Cardiac muscle cell (in vitro differentiated cells and primary cell): ENCODE data around the gene MARCHF7. TPM values are rescaled to one million over a fixed set of nuclear protein-coding genes. Genes with fewer than 3 reads are reported as not detected.
"Not testable (repeated sequence)": the region's sequence is repeated elsewhere in the genome, so short reads cannot be mapped to it uniquely, and the experiment has no call there.

Experiments
- DNase-seq, 2 donors: peaks; one replicate each; pipeline versions ENCODE4 v3.0.0 to v3.0.0-alpha.2; 2010 to 2017; ENCODE audit warnings: low read depth in 1 of 2, low spot score in 1 of 2
- H3K27ac ChIP-seq: fragments of 200-600 bp; sonication (generic); 2 replicates; pipeline ENCODE4 v1.5.1; 2016
- H3K27me3 ChIP-seq: fragments of 200-600 bp; sonication (generic); 2 replicates; pipeline ENCODE4 v1.6.0; 2016; ENCODE audit warnings: control low read depth
- H3K36me3 ChIP-seq: fragments of 200-600 bp; sonication (generic); 2 replicates; pipeline ENCODE4 v1.5.1; 2016; ENCODE audit warnings: control low read depth
- H3K4me1 ChIP-seq: fragments of 200-600 bp; sonication (generic); 2 replicates; pipeline ENCODE4 v1.8.1; 2017; ENCODE audit warnings: low read depth, mild to moderate bottlenecking, mixed run types
- H3K4me3 ChIP-seq: fragments of 200-600 bp; sonication (generic); 2 replicates; pipeline ENCODE4 v1.5.1; 2016; ENCODE audit warnings: mild to moderate bottlenecking
- H3K9me3 ChIP-seq: fragments of 200-600 bp; sonication (generic); 2 replicates; pipeline ENCODE4 v1.5.1; 2017; ENCODE audit warnings: low read depth, mild to moderate bottlenecking, control low read depth
- polyA plus RNA-seq: library from polyadenylated mRNA; unstranded; fragments of >200 nt; fragmentation: Nextera tagmentation; extraction: Ambion mirVana; gene quantifications from 2 replicates; pipeline ENCODE4 v1.2.1, GENCODE V29; 2016
- total RNA-seq: library from RNA; depleted of rRNA; stranded (reverse); fragments of >200 nt; gene quantifications from 2 replicates; pipeline ENCODE4 v1.2.3, GENCODE V29; 2016
- TF ChIP-seq, protein P1 (sequence below): IDR thresholded peaks from 2 replicates; pipeline ENCODE4 v1.5.1; 2012; ENCODE audit warnings: low read depth, mild to moderate bottlenecking, low read length

Gene MARCHF7
- total and polyA plus RNA-seq, 2 experiments from 2014 or later = 118 to 155 TPM

DNA sequence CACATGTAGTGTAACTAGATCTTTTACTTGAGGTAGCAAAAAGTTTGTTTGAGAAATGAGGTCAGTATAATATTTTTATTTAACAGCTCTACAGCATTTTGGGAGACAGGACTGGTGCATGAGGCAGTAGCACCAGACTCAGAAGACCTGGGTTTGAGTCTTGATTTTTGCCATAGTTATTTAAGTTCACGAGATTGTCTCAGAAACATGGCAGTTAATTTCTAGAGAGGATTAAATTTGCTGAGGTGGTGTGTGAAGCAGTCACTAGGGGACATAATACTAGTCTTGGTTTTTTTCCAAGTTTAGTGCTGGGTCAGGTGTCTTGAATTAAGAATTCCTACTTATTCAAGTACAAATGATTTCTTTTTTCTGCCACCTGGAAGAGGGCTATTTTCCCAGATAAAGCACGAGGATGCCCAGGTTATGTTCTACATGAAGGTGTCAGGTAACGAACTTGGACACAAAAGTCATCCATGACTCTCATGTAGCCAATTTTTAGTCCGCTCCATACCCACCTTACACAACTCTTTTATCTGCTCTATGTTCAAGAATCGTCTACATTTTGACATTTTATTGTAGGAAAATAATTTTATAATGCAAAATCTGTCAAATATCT is 1.4 kb downstream of the MARCHF7 start:
- Histone ChIP-seq H3K4me1 (peaks cover 14% of the 10 kb centered on the region), H3K27me3 (no peaks in the 10 kb centered on the region), H3K27ac (peak overlapping the region; percentile 98), H3K4me3 (peak overlapping the region; percentile 77), H3K36me3 (peaks cover 4% of the 10 kb centered on the region), H3K9me3 (no peaks in the 10 kb centered on the region)
- TF ChIP-seq, protein P1, sequence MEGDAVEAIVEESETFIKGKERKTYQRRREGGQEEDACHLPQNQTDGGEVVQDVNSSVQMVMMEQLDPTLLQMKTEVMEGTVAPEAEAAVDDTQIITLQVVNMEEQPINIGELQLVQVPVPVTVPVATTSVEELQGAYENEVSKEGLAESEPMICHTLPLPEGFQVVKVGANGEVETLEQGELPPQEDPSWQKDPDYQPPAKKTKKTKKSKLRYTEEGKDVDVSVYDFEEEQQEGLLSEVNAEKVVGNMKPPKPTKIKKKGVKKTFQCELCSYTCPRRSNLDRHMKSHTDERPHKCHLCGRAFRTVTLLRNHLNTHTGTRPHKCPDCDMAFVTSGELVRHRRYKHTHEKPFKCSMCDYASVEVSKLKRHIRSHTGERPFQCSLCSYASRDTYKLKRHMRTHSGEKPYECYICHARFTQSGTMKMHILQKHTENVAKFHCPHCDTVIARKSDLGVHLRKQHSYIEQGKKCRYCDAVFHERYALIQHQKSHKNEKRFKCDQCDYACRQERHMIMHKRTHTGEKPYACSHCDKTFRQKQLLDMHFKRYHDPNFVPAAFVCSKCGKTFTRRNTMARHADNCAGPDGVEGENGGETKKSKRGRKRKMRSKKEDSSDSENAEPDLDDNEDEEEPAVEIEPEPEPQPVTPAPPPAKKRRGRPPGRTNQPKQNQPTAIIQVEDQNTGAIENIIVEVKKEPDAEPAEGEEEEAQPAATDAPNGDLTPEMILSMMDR = peak; percentile 14
- peak; percentile 15 to 42 for DNase-seq

- Histone ChIP-seq H3K4me1 (peaks cover 14% of the 10 kb centered on the region), H3K4me3 (peak overlapping the region; percentile 77), H3K9me3 (no peaks in the 10 kb centered on the region), H3K36me3 (peaks cover 4% of the 10 kb centered on the region), H3K27me3 (no peaks in the 10 kb centered on the region), H3K27ac (no peak overlapping the region)
- TF ChIP-seq, protein P1 = no peak
- no peak for DNase-seq
Observed at GRCh38 chr2:159714247-159714930, 2.1 kb downstream of the MARCHF7 start.

GRCh38 chr2:159715451-159715850 is 3.1 kb downstream of the MARCHF7 start:
- Histone ChIP-seq H3K4me3 (no peak overlapping the region), H3K27me3 (no peaks in the 10 kb centered on the region), H3K4me1 (peaks cover 11% of the 10 kb centered on the region), H3K36me3 (peaks cover 8% of the 10 kb centered on the region), H3K9me3 (no peaks in the 10 kb centered on the region), H3K27ac (no peak overlapping the region)
- TF ChIP-seq, protein P1 = no peak
- DNase-seq = no peak

GRCh38 chr2:159716409-159716808 is 4.1 kb downstream of the MARCHF7 start:
- H3K4me3 ChIP-seq, H3K36me3 ChIP-seq, DNase-seq, H3K27me3 ChIP-seq, H3K4me1 ChIP-seq, H3K27ac ChIP-seq, H3K9me3 ChIP-seq: not testable (repeated sequence)

- Histone ChIP-seq H3K27me3 (no peaks in the 10 kb centered on the region), H3K36me3 (peaks cover 8% of the 10 kb centered on the region), H3K9me3 (no peaks in the 10 kb centered on the region), H3K27ac (peak overlapping the region; percentile 19), H3K4me1 (peaks cover 13% of the 10 kb centered on the region), H3K4me3 (no peak overlapping the region)
- TF ChIP-seq, protein P1 = no peak
- no peak for DNase-seq
Observed at GRCh38 chr2:159716857-159717256, 4.6 kb downstream of the MARCHF7 start.

DNA sequence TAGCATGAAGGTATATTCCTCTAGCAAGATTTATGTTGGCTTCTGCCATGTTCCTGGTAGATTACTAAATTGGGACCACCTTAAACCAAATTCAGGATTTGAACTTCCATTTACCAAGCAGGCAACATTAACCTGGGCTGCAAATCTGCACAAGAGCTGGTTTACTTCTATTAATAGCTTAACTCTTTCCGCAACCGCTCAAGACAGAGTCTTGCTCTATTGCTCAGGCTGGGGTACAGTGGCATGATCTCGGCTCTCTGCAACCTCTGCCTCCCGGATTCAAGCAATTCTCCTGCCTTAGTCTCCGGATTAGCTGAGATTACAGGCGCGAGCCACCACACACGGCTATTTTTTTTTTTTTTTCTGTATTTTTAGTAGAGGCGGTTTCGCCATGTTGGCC is 8.4 kb downstream of the MARCHF7 start:
- Histone ChIP-seq H3K27me3 (no peaks in the 10 kb centered on the region), H3K27ac (no peak overlapping the region), H3K4me1 (peaks cover 13% of the 10 kb centered on the region), H3K4me3 (no peak overlapping the region), H3K9me3 (no peaks in the 10 kb centered on the region), H3K36me3 (peaks cover 7% of the 10 kb centered on the region)
- DNase-seq = no peak
- TF ChIP-seq, protein P1 = no peak
